Endothelial cell of umbilical vein (primary cell): ENCODE measurements around the gene MINDY4B. TPM values are rescaled to one million over a fixed set of nuclear protein-coding genes. Genes with fewer than 3 reads are reported as not detected.
A peak's percentile ranks its signal among the peaks of the same experiment; 100 is the strongest.

Experiments used
- BruUV-seq: library from RNA; stranded (reverse); fragments of 400-500 nt; replicated peaks from 2 replicates; lab custom pipeline; 2021; lab: Mats Ljungman, UMichigan
- CTCF ChIA-PET: fragments of 300-600, 350-600 bp; sonication (Branson Sonifier 250); formaldehyde crosslinking; loops from one replicate; lab custom pipeline; 2021; ENCODE audit warnings: antibody characterized with exemption, inconsistent platforms; lab: Charles Lee
- POLR2A ChIA-PET: fragments of 300-600, 350-600 bp; sonication (Branson Sonifier 250); formaldehyde crosslinking; loops from one replicate; lab custom pipeline; 2021; ENCODE audit warnings: antibody characterized with exemption, inconsistent platforms; lab: Charles Lee
- DNase-seq: peaks from one replicate; pipeline ENCODE4 v3.0.0-alpha.2; 2011; ENCODE audit warnings: low read depth, low spot score
- FAIRE-seq: peaks from 2 replicates; lab custom pipeline; 2011; peaks lifted over from hg19 to GRCh38; lab: Jason Lieb, UNC
- H2AFZ ChIP-seq: 2 replicates; pipeline ENCODE4 v1.6.0; 2012; ENCODE audit warnings: low read depth, low read length, control low read depth, inconsistent platforms
- H3K27ac ChIP-seq: 2 replicates; pipeline ENCODE4 v1.5.1; 2011; ENCODE audit warnings: low read depth, mild to moderate bottlenecking, control low read depth, low read length, moderate library complexity; ENCODE audit not compliant: insufficient read depth
- H3K27me3 ChIP-seq, 2 experiments: 2 replicates each; pipeline versions ENCODE4 v1.6.0 to v1.6.1; 2011; ENCODE audit warnings: low read length in 2 of 2, mixed read lengths in 1 of 2; ENCODE audit not compliant: control insufficient read depth in 2 of 2, insufficient read depth in 2 of 2
- H3K36me3 ChIP-seq, 2 experiments: 2 replicates in 1 of 2; 3 replicates in 1 of 2; pipeline ENCODE4 v1.5.1; 2011; ENCODE audit warnings: low read length in 2 of 2, mild to moderate bottlenecking in 1 of 2, moderate library complexity in 1 of 2; ENCODE audit not compliant: control insufficient read depth in 2 of 2, insufficient read depth in 2 of 2; ENCODE audit errors: extremely low read depth in 1 of 2
- H3K4me1 ChIP-seq: 3 replicates; pipeline ENCODE4 v1.5.1; 2011; ENCODE audit warnings: mild to moderate bottlenecking, low read length; ENCODE audit not compliant: control insufficient read depth, insufficient read depth; ENCODE audit errors: extremely low read depth
- H3K4me2 ChIP-seq: 2 replicates; pipeline ENCODE4 v1.6.1; 2011; ENCODE audit warnings: low read length, control low read depth, mixed read lengths; ENCODE audit not compliant: insufficient read depth
- H3K4me3 ChIP-seq, 3 experiments: fragments of 200-600 bp in 1 of 3; sonication (generic), shearing (Covaris generic) in 1 of 3; replicated peaks in 1 of 3; 2 replicates each; pipeline ENCODE4 v1.5.1; 2011 to 2016; ENCODE audit warnings: control low read depth in 3 of 3, low read length in 3 of 3, mild to moderate bottlenecking in 2 of 3, inconsistent platforms in 1 of 3, low read depth in 1 of 3, moderate library complexity in 1 of 3; ENCODE audit not compliant: insufficient read depth in 1 of 3
- H3K79me2 ChIP-seq: 2 replicates; pipeline ENCODE4 v1.6.0; 2012; ENCODE audit warnings: low read length, inconsistent platforms; ENCODE audit not compliant: control insufficient read depth, insufficient read depth
- H3K9ac ChIP-seq: replicated peaks from 2 replicates; pipeline ENCODE3; 2011; ENCODE audit warnings: low read length, control low read depth; ENCODE audit not compliant: insufficient read depth; ENCODE audit errors: extremely low read depth
- H3K9me1 ChIP-seq: replicated peaks from 3 replicates; pipeline ENCODE4 v1.6.0; 2011; ENCODE audit warnings: mild to moderate bottlenecking, low read length; ENCODE audit not compliant: control insufficient read depth, insufficient read depth; ENCODE audit errors: extremely low read depth
- H3K9me3 ChIP-seq: replicated peaks from 2 replicates; pipeline ENCODE4 v1.5.1; 2012; ENCODE audit warnings: low read length, inconsistent platforms; ENCODE audit not compliant: control insufficient read depth, insufficient read depth
- H4K20me1 ChIP-seq: replicated peaks from 2 replicates; pipeline ENCODE3; 2011; ENCODE audit warnings: mild to moderate bottlenecking, low read length; ENCODE audit not compliant: control insufficient read depth, insufficient read depth; ENCODE audit errors: extremely low read depth
- EZH2 ChIP-seq: IDR thresholded peaks from 2 replicates; pipeline ENCODE4 v1.6.1; 2012; ENCODE audit warnings: borderline replicate concordance, low read depth, mild to moderate bottlenecking, moderate library complexity, low read length, inconsistent platforms; ENCODE audit not compliant: severe bottlenecking
- GATA2 ChIP-seq: IDR thresholded peaks from 2 replicates; pipeline ENCODE4 v1.7.0; 2011; ENCODE audit warnings: low read depth, mild to moderate bottlenecking, moderate library complexity, mixed read lengths, low read length; ENCODE audit not compliant: insufficient read length, insufficient read depth
- MYC ChIP-seq: IDR thresholded peaks from one replicate; pipeline ENCODE4 v1.6.1; 2011; ENCODE audit warnings: mild to moderate bottlenecking, low read depth, low read length
- POLR2A ChIP-seq: IDR thresholded peaks from 2 replicates; pipeline ENCODE4 v1.6.1; 2012; ENCODE audit warnings: low read depth, mild to moderate bottlenecking, control low read depth, low read length
- POLR2AphosphoS5 ChIP-seq: IDR thresholded peaks from 2 replicates; pipeline ENCODE4 v1.6.1; 2012; ENCODE audit warnings: low read depth, mild to moderate bottlenecking, control low read depth, low read length, moderate library complexity; ENCODE audit not compliant: insufficient read depth
- dilution Hi-C: fragments of 300-500 bp; cut with MboI; formaldehyde crosslinking; loops from one replicate; pipeline ENCODE4 v1.15.0; 2019; ENCODE audit warnings: low sequenced_read_pairs; ENCODE audit not compliant: extremely low pct_ligation_motif_present
- intact Hi-C: fragments of 100-400 bp; cut with micrococcal nuclease; formaldehyde crosslinking; loops from one replicate; pipeline ENCODE4 v1.10.0; 2022
- polyA plus RNA-seq, 4 experiments: library from polyadenylated mRNA; depleted of rRNA in 3 of 4; stranded (reverse) in 3 of 4; unstranded in 1 of 4; fragments of >200 nt; gene quantifications; 2 replicates each; pipeline versions ENCODE4 v1.2.1 to v1.2.3, GENCODE V29; 2011 to 2012; ENCODE audit warnings: missing spikeins in 1 of 4
- total RNA-seq: library from RNA; stranded (reverse); gene quantifications from 2 replicates; pipeline ENCODE4 v1.2.3, GENCODE V29; 2021
- TF ChIP-seq, protein P1 (sequence below): IDR thresholded peaks from 2 replicates; pipeline ENCODE4 v1.6.1; 2011; ENCODE audit not compliant: insufficient read depth, insufficient read length
- TF ChIP-seq, protein P2 (sequence below), 2 donors: IDR thresholded peaks; 1 replicate in 1 of 2; 2 replicates in 1 of 2; pipeline ENCODE4 v1.5.1; 2011; ENCODE audit warnings: low read length in 2 of 2, mild to moderate bottlenecking in 2 of 2, moderate library complexity in 2 of 2, control low read depth in 1 of 2, inconsistent platforms in 1 of 2, low read depth in 1 of 2; ENCODE audit not compliant: insufficient read depth in 1 of 2; ENCODE audit errors: extremely low read depth in 1 of 2

MINDY4B gene
- total and polyA plus RNA-seq, 2 donors (not counting 3 experiments of a cell fraction or from before 2014, with no cell fraction given): not detected

DNA sequence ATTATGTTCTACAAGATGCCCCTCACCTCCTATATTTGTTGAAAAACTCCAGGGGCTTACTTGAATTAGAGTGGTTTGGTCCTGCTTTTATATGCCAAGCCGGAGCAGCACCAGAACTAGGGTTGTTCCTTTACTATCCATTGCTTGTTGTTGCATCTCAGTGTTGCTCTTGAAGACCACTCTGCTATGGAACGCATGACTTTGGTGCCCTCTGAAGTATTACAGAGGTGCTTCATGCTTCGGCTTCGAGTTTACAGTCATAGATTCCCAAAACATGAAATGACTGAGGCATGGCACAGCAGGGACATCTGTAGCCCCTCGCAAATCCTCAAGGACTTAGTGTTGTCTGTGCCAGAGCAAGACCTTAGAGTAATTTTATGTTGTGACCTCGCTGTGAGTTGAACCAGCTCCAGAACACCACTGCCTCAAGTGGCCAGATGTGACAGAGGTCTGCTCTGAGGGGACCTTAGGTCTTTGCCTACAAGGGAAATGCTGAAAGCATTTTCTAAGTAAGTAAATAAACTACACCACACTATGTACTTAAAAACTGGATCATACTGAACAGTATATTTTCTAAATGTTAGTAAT is 75.1 kb downstream of the MINDY4B start:
- dilution Hi-C loops: no loop called here
- no peak for FAIRE-seq

More for the DNA sequence above, 75.1 kb downstream of the MINDY4B start:
- H3K27me3 ChIP-seq: no peaks in the 10 kb centered on the region
- H3K79me2 ChIP-seq: no peaks in the 10 kb centered on the region
- H3K4me1 ChIP-seq: no peaks in the 10 kb centered on the region
- H2AFZ ChIP-seq: no peak overlapping the region
- no peaks in the 10 kb centered on the region for H3K9me1 ChIP-seq
- BruUV-seq: no TSS peak
- H3K27ac ChIP-seq: no peak overlapping the region
- no peaks in the 10 kb centered on the region for H3K9me3 ChIP-seq
- ChIA-PET POLR2A (no interaction called here), CTCF (interaction anchor here (1.2 to 1.5 kb wide), 2 partner anchors 35 to 67 kb away, joined by 4 to 5 read pairs; partner anchors contain the start of gene SIAH2)
- H4K20me1 ChIP-seq: no peaks in the 10 kb centered on the region
- H3K4me3 ChIP-seq: no peak overlapping the region
- DNase-seq: no peak
- no peak overlapping the region for H3K9ac ChIP-seq
- H3K36me3 ChIP-seq: no peaks in the 10 kb centered on the region
- no peak overlapping the region for H3K4me2 ChIP-seq
- intact Hi-C loops: no loop called here
- TF ChIP-seq POLR2A (no peak), EZH2 (no peak), MYC (no peak), POLR2AphosphoS5 (no peak), GATA2 (no peak)
- TF ChIP-seq, protein P1, sequence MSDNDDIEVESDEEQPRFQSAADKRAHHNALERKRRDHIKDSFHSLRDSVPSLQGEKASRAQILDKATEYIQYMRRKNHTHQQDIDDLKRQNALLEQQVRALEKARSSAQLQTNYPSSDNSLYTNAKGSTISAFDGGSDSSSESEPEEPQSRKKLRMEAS: no peak
- TF ChIP-seq, protein P2, sequence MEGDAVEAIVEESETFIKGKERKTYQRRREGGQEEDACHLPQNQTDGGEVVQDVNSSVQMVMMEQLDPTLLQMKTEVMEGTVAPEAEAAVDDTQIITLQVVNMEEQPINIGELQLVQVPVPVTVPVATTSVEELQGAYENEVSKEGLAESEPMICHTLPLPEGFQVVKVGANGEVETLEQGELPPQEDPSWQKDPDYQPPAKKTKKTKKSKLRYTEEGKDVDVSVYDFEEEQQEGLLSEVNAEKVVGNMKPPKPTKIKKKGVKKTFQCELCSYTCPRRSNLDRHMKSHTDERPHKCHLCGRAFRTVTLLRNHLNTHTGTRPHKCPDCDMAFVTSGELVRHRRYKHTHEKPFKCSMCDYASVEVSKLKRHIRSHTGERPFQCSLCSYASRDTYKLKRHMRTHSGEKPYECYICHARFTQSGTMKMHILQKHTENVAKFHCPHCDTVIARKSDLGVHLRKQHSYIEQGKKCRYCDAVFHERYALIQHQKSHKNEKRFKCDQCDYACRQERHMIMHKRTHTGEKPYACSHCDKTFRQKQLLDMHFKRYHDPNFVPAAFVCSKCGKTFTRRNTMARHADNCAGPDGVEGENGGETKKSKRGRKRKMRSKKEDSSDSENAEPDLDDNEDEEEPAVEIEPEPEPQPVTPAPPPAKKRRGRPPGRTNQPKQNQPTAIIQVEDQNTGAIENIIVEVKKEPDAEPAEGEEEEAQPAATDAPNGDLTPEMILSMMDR (IDR thresholded peaks at IDR 0.05; ENCODE audit: extremely low read depth in 1 of 2, insufficient read depth in 1 of 2, low read depth in 1 of 2, low read length in 2 of 2): peak; percentile 9
